Measurements from ENCODE around the gene PPIB.
"Not testable (repeated sequence)": the region's sequence is repeated elsewhere in the genome, so short reads cannot be mapped to it uniquely, and the experiment has no call there.

Gene PPIB

GRCh38 chr15:64110950-64111678 lies 51.7 kb downstream of the PPIB start:
- Histone ChIP-seq H3K4me1 (peaks cover 28% of the 10 kb centered on the region), H3K27me3 (no peaks in the 10 kb centered on the region), H3K9me3 (no peaks in the 10 kb centered on the region), H3K9ac (no peak overlapping the region), H3K4me3 (no peak overlapping the region), H3K27ac (no peak overlapping the region), H4K20me1 (peaks cover 100% of the 10 kb centered on the region), H3K4me2 (peak overlapping the region; percentile 58), H3K36me3 (peaks cover 59% of the 10 kb centered on the region)
- no peak for TF ChIP-seq Cebpa-rat (IDR thresholded peaks at IDR 0.05)

- H3K27ac ChIP-seq, H3K4me3 ChIP-seq, H3K9me3 ChIP-seq, H3K9ac ChIP-seq, H3K27me3 ChIP-seq: not testable (repeated sequence)
- Histone ChIP-seq H3K36me3 (peaks cover 50% of the 10 kb centered on the region), H3K4me2 (peak overlapping the region; percentile 58), H4K20me1 (peaks cover 100% of the 10 kb centered on the region), H3K4me1 (peaks cover 28% of the 10 kb centered on the region)
Measured at GRCh38 chr15:64110108-64110701, 52.6 kb downstream of the PPIB start.

- Histone ChIP-seq H3K9ac (no peak overlapping the region), H3K4me3 (no peak overlapping the region), H3K27me3 (no peaks in the 10 kb centered on the region), H3K36me3 (peaks cover 29% of the 10 kb centered on the region), H3K4me1 (peaks cover 28% of the 10 kb centered on the region), H3K9me3 (peaks cover 4% of the 10 kb centered on the region), H3K27ac (no peak overlapping the region), H4K20me1 (peaks cover 100% of the 10 kb centered on the region), H3K4me2 (no peak overlapping the region)
- TF ChIP-seq Cebpa-rat (IDR thresholded peaks at IDR 0.05), result no peak
Measured at GRCh38 chr15:64107337-64107736, 55.5 kb downstream of the PPIB start.
